Parathyroid adenoma (tissue), 2 donors: Measurements from ENCODE around the gene DBX1.

Experiments
- H2AFZ ChIP-seq: fragments of 300-600 bp; sonication (generic); one replicate; pipeline ENCODE4 v1.7.0; 2017; ENCODE audit warnings: antibody characterized with exemption, mild to moderate bottlenecking
- H3K27ac ChIP-seq: fragments of 300-600 bp; sonication (generic); one replicate; pipeline ENCODE4 v1.7.0; 2017
- H3K27me3 ChIP-seq: fragments of 300-600 bp; sonication (generic); one replicate; pipeline ENCODE4 v1.7.0; 2017; ENCODE audit warnings: low read length; ENCODE audit not compliant: control insufficient read depth, insufficient read depth
- H3K36me3 ChIP-seq: fragments of 300-600 bp; sonication (generic); one replicate; pipeline ENCODE4 v1.7.0; 2017; ENCODE audit warnings: low read length; ENCODE audit not compliant: control insufficient read depth, insufficient read depth
- H3K4me1 ChIP-seq: fragments of 300-600 bp; sonication (generic); one replicate; pipeline ENCODE4 v1.7.0; 2017; ENCODE audit warnings: control low read depth
- H3K4me2 ChIP-seq: fragments of 300-600 bp; sonication (generic); one replicate; pipeline ENCODE4 v1.7.0; 2017; ENCODE audit warnings: low read length
- H3K4me3 ChIP-seq: fragments of 300-600 bp; sonication (generic); one replicate; pipeline ENCODE4 v1.7.0; 2017; ENCODE audit warnings: low read depth, low read length
- H3K79me2 ChIP-seq: fragments of 300-600 bp; sonication (generic); one replicate; pipeline ENCODE4 v1.7.0; 2017; ENCODE audit warnings: control low read depth
- H3K9ac ChIP-seq: fragments of 300-600 bp; sonication (generic); one replicate; pipeline ENCODE4 v1.7.0; 2017; ENCODE audit warnings: mild to moderate bottlenecking
- H3K9me3 ChIP-seq: fragments of 300-600 bp; sonication (generic); one replicate; pipeline ENCODE4 v1.7.0; 2017; ENCODE audit warnings: low read length; ENCODE audit not compliant: control insufficient read depth
- TF ChIP-seq, protein P1 (sequence below): fragments of 300-600 bp; sonication (generic); IDR thresholded peaks from one replicate; pipeline ENCODE4 v1.7.0; 2017; ENCODE audit warnings: antibody characterized with exemption, mild to moderate bottlenecking
- donor health status: primary hyperparathyroidism.

Gene DBX1, protein sequence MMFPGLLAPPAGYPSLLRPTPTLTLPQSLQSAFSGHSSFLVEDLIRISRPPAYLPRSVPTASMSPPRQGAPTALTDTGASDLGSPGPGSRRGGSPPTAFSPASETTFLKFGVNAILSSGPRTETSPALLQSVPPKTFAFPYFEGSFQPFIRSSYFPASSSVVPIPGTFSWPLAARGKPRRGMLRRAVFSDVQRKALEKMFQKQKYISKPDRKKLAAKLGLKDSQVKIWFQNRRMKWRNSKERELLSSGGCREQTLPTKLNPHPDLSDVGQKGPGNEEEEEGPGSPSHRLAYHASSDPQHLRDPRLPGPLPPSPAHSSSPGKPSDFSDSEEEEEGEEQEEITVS

DNA sequence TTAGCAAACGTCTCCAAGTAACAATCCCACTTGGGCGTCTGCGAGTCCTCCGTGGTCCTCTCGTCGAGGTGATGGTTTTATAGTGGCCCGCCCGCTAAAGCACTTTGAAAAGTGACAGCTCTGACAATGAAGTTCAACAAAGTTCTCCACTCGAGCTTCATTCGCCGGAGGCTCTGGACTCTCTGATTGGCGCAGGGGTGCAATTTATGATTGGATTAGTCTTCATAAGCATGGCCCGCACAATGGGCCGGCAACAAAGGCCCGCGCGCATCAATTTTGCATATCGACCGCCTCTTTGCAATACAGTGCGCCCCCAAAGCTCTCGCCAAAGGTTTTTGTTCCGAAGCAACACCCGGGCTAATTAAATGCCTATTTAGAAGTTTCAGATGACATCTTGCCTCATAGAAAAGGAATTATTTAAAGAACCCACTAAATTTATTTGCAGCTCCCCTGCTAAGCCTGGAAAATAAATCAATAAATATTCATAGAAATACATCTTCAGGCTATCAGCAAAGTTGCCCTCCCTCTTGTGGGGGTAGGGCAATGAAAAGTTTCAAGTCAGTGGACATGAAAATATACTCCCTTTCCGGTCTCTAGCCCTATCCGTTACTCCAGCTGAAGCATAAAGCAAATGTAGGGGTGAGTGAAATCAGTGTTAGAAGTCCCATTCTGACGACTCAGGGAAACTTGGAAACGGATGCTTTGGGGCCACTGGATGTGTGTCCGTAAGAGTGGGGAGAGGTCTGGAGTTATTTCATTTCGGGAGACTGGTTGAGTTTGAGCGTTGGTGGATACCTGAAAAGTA, at the start of gene DBX1:
Gene DBX1 (minus strand): TSS at position 51 of the 805 bp plus-strand sequence. CDS start 151 bp downstream, outside the sequence.
- no peak within 1 kb of the TSS for H3K27ac ChIP-seq
- TF ChIP-seq, protein P1, sequence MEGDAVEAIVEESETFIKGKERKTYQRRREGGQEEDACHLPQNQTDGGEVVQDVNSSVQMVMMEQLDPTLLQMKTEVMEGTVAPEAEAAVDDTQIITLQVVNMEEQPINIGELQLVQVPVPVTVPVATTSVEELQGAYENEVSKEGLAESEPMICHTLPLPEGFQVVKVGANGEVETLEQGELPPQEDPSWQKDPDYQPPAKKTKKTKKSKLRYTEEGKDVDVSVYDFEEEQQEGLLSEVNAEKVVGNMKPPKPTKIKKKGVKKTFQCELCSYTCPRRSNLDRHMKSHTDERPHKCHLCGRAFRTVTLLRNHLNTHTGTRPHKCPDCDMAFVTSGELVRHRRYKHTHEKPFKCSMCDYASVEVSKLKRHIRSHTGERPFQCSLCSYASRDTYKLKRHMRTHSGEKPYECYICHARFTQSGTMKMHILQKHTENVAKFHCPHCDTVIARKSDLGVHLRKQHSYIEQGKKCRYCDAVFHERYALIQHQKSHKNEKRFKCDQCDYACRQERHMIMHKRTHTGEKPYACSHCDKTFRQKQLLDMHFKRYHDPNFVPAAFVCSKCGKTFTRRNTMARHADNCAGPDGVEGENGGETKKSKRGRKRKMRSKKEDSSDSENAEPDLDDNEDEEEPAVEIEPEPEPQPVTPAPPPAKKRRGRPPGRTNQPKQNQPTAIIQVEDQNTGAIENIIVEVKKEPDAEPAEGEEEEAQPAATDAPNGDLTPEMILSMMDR: no peak
- no peak within 1 kb of the TSS for H3K9ac ChIP-seq
- H3K36me3 ChIP-seq: no peaks in the 10 kb centered on the region
- no peak within 1 kb of the TSS for H3K4me2 ChIP-seq
- H3K9me3 ChIP-seq: no peaks in the 10 kb centered on the region
- no peak within 1 kb of the TSS for H2AFZ ChIP-seq
- H3K4me3 ChIP-seq: no peak within 1 kb of the TSS
- H3K79me2 ChIP-seq: no peaks in the 10 kb centered on the region
- no peaks in the 10 kb centered on the region for H3K27me3 ChIP-seq
- H3K4me1 ChIP-seq: no peaks in the 10 kb centered on the region

DNA sequence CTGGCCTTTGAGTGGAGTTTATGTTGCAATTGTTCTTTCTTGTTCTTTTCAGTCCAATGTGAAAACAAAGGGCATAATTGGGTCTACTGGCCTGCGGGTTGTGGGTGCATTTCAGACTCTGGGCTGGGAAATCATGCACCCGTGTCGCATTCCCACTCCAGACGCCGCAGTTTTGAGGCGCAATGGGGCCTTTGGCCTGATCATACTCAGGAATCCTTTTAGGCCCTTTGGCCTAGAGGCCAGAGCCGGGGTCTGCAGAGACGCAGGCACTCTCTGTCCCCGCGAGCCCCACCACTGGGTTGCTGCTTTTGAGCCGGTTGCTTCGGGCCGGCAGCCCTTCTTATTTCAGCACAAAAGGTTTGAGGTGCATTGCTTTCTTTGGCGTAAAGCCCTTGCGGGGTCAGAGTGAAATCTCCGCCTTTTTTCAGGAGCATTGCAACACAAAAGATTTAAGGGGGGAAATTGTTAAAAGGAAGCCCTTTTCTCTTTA, 48.4 kb upstream of the DBX1 start:
- H3K9ac ChIP-seq: no peak overlapping the region
- H3K4me3 ChIP-seq: no peak overlapping the region
- H3K27ac ChIP-seq: no peak overlapping the region
- TF ChIP-seq, protein P1: no peak
- no peaks in the 10 kb centered on the region for H3K36me3 ChIP-seq
- no peaks in the 10 kb centered on the region for H3K9me3 ChIP-seq
- no peak overlapping the region for H2AFZ ChIP-seq
- H3K4me2 ChIP-seq: no peak overlapping the region
- no peaks in the 10 kb centered on the region for H3K27me3 ChIP-seq
- no peaks in the 10 kb centered on the region for H3K79me2 ChIP-seq
- H3K4me1 ChIP-seq: no peaks in the 10 kb centered on the region

DNA sequence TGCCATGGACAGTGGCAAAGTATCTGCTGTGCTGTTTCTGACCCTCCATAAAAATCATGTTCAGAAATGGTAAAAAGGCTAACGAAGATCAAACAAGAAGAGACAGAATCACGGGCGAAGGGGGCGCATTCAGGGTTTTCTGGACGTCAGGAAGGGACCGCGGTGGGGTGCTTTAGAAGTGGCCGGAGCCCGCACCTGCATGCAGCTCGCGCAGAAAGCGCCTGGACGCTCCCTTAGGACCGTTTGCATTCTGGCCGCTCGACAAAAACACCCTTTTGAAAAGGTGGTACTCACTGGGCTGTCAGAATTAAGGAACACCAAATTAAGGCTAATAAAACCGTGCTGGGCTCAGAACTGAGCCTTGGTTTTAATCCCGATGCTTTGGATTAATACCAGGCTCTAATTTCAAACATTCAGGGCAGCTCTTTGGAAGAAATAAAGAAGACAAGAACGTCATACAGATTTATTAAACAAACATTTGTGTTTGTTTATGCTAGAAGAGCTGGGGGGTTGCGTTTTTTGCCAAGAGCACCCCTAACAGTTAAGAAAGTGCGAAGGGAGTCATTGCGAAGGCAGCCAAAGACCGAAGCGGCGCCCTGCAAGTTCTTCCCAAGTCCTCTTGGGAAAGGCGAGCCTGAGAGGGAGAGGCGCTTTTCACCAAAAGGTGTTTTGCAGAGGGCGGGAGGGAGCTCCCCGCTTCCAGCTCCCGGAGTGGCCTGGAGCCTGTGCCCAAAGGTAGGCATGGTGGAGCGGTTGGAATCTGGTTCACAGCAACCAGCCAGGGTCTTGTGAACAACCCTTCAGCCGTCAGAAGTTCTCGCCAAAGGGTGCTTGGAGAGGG, 47.7 kb upstream of the DBX1 start:
- H3K9ac ChIP-seq: no peak overlapping the region
- H3K79me2 ChIP-seq: no peaks in the 10 kb centered on the region
- H3K27ac ChIP-seq: no peak overlapping the region
- H3K9me3 ChIP-seq: no peaks in the 10 kb centered on the region
- H3K4me3 ChIP-seq: no peak overlapping the region
- H3K4me1 ChIP-seq: no peaks in the 10 kb centered on the region
- H2AFZ ChIP-seq: no peak overlapping the region
- no peak overlapping the region for H3K4me2 ChIP-seq
- no peaks in the 10 kb centered on the region for H3K36me3 ChIP-seq
- no peaks in the 10 kb centered on the region for H3K27me3 ChIP-seq
- TF ChIP-seq, protein P1: no peak

DNA sequence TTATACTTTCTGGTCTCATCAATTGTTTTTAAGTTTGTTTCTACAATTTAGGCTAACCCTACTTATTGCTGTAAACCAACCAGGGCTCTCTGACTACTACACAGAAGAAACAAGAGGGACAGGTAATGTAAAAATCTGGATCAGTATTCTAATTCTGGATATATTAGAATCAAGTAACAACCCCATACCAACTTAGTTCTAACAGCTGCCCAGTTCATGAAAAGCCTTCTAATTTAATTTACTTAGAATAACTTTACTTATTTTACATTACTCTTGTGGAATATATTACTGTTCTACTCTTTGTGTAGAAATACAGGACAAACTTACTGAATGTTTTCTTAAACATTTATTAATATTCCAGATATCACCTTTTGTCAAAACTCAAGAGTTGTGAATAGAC, 45.5 kb upstream of the DBX1 start:
- Histone ChIP-seq H3K79me2 (no peaks in the 10 kb centered on the region), H3K9me3 (no peaks in the 10 kb centered on the region), H3K4me3 (no peak overlapping the region), H3K27ac (no peak overlapping the region), H3K9ac (no peak overlapping the region), H3K36me3 (no peaks in the 10 kb centered on the region), H2AFZ (no peak overlapping the region), H3K27me3 (no peaks in the 10 kb centered on the region), H3K4me1 (no peaks in the 10 kb centered on the region), H3K4me2 (no peak overlapping the region)
- TF ChIP-seq, protein P1: no peak
